Aorta (tissue), 5 donors: ENCODE results near the gene SLC2A13. TPM values are rescaled to one million over a fixed set of nuclear protein-coding genes. Genes with fewer than 3 reads are reported as not detected.

ENCODE experiments used
- ATAC-seq: fragments of 200-7000 bp; cut with Tn5 transposase; one replicate; pipeline ENCODE4 v1.9.1; 2022; ENCODE audit warnings: moderate library complexity; ENCODE audit not compliant: low FRiP score
- DNase-seq, 2 donors: peaks; one replicate each; pipeline ENCODE4 v3.0.0-alpha.2; 2020
- H3K27ac ChIP-seq, 2 donors: one replicate each; pipeline ENCODE4 v1.5.1; 2013; ENCODE audit warnings: low read length in 2 of 2, mild to moderate bottlenecking in 2 of 2, moderate library complexity in 2 of 2, control low read depth in 1 of 2, inconsistent platforms in 1 of 2, low read depth in 1 of 2
- H3K27me3 ChIP-seq, 2 donors: one replicate each; pipeline ENCODE4 v1.6.1; 2013; ENCODE audit warnings: control low read depth in 1 of 2, low read length in 1 of 2, mild to moderate bottlenecking in 1 of 2, moderate library complexity in 1 of 2; ENCODE audit not compliant: insufficient read depth in 2 of 2, control insufficient read depth in 1 of 2
- H3K36me3 ChIP-seq, 2 donors: one replicate each; pipeline ENCODE4 v1.6.1; 2013; ENCODE audit warnings: control low read depth in 1 of 2, low read length in 1 of 2, mild to moderate bottlenecking in 1 of 2; ENCODE audit not compliant: insufficient read depth in 2 of 2, control insufficient read depth in 1 of 2
- H3K4me1 ChIP-seq, 2 donors: one replicate each; pipeline ENCODE4 v1.6.1; 2013; ENCODE audit warnings: low read length in 2 of 2, control low read depth in 1 of 2, mild to moderate bottlenecking in 1 of 2, moderate library complexity in 1 of 2; ENCODE audit not compliant: insufficient read depth in 2 of 2, control insufficient read depth in 1 of 2
- H3K4me3 ChIP-seq, 2 donors: one replicate each; pipeline ENCODE4 v1.5.1; 2013; ENCODE audit warnings: low read length in 2 of 2, control low read depth in 1 of 2, mild to moderate bottlenecking in 1 of 2
- H3K9me3 ChIP-seq: one replicate; pipeline ENCODE4 v1.6.1; 2013; ENCODE audit warnings: mild to moderate bottlenecking, low read length; ENCODE audit not compliant: control insufficient read depth
- WGBS, 2 donors: extraction: QIAGEN DNeasy Blood & Tissue Kit; methylation state at CpG; one replicate each; pipeline ENCODE4 v1.1.7; 2013; 5-methylcytosine and 5-hydroxymethylcytosine counted together
- intact Hi-C, 2 donors: fragments of 100-400 bp; cut with DNase I; formaldehyde crosslinking; loops; one replicate each; pipeline versions ENCODE4 v1.14.2 to v1.15.0; 2022
- long read RNA-seq, 2 donors: library from polyadenylated mRNA; unstranded; transcript quantifications; one replicate each; pipeline ENCODE4 v2.0.0, GENCODE V29; 2020 to 2021
- polyA plus RNA-seq, 2 donors: library from polyadenylated mRNA; stranded (reverse); fragments of 200-250 nt; gene quantifications; one replicate each; pipeline ENCODE4 v1.2.3, GENCODE V29; 2013
- total RNA-seq, 2 donors: library from RNA; stranded (reverse); fragmentation: NEBNext Ultra II Directional; extraction: Animal tissue kit (Norgen Biotek cat#: 25700); gene quantifications; one replicate each; pipeline ENCODE4 v1.2.1, GENCODE V29; 2021
- donor health status: healthy with polysubstance abuse.
- donor health status: Bipolar disorder and iron deficiency.
- donor health status: DM: no; HTN: no; CAD: no.
- donor health status: DM: no; HTN: no; CAD: no.
- donor health status: DM: yes; HTN: yes; CAD: no.

Gene SLC2A13
- 10 to 100 TPM in 1 of 2 donors, 1 to 10 TPM in 1; 9.0 to 11.4 TPM for total RNA-seq
- 1 to 10 TPM; 1.1 to 2.8 TPM for polyA plus RNA-seq
- long read RNA-seq, donor 1, partial matches to known transcripts: 3 of 7 reads
- long read RNA-seq, donor 1, other reads (novel, unspliced or antisense): 4 of 7 reads
- long read RNA-seq, donor 2, partial matches to known transcripts: 1 of 8 reads
- long read RNA-seq, donor 2, other reads (novel, unspliced or antisense): 6 of 8 reads

- peak within 1 kb of the TSS; percentile 4 to 71 for H3K27ac ChIP-seq
- intact Hi-C loops: loop anchor here (2.0 to 5.0 kb wide), 2 partner anchors 95 to 338 kb away; no protein-coding TSS in a partner anchor
- peak; percentile 81 to 92 for DNase-seq
- WGBS, 2 donors: 1% methylated on average over 39 to 97 of the region's 97 CpGs
- no peaks in the 10 kb centered on the region for H3K9me3 ChIP-seq
- peak within 1 kb of the TSS; percentile 81 to 93 for H3K4me3 ChIP-seq
- H3K36me3 ChIP-seq: no peaks in the 10 kb centered on the region
- ATAC-seq: peak; percentile 96
- peaks cover 0 to 6% of the 10 kb centered on the region in 2 donors for H3K4me1 ChIP-seq
- H3K27me3 ChIP-seq: no peaks in the 10 kb centered on the region
Measured at GRCh38 chr12:40105515-40106201, at the start of gene SLC2A13. TSS of gene SLC2A13 (minus strand) at chr12:40106081. CDS start at chr12:40105808, 273 bp downstream.

- no peaks in the 10 kb centered on the region for H3K4me1 ChIP-seq
- no peak overlapping the region for H3K27ac ChIP-seq
- H3K9me3 ChIP-seq: no peaks in the 10 kb centered on the region
- H3K27me3 ChIP-seq: no peaks in the 10 kb centered on the region
- no peaks in the 10 kb centered on the region for H3K36me3 ChIP-seq
- WGBS, 2 donors: 77 to 85% methylated on average over 4 of the region's 4 CpGs
- DNase-seq (no peak), ATAC-seq (no peak)
- no peak overlapping the region for H3K4me3 ChIP-seq
- intact Hi-C loops: loop anchor here in 1 of 2 donors (5.0 kb wide), 2 partner anchors 73 to 158 kb away; no protein-coding TSS in a partner anchor
Measured at GRCh38 chr12:40154381-40154780, 48.5 kb upstream of the SLC2A13 start.

- no peaks in the 10 kb centered on the region for H3K9me3 ChIP-seq
- H3K4me3 ChIP-seq: no peak overlapping the region
- ATAC-seq (no peak), DNase-seq (no peak)
- no peaks in the 10 kb centered on the region for H3K4me1 ChIP-seq
- H3K36me3 ChIP-seq: no peaks in the 10 kb centered on the region
- intact Hi-C loops: loop anchor here (2.0 to 5.0 kb wide), 4 partner anchors 71 to 159 kb away; partner anchors contain the start of gene LRRK2 (in 1 of the 2)
- H3K27me3 ChIP-seq: no peaks in the 10 kb centered on the region
- no peak overlapping the region for H3K27ac ChIP-seq
Measured at GRCh38 chr12:40153432-40153831, 47.6 kb upstream of the SLC2A13 start.

GRCh38 chr12:40152783-40153383, 47.0 kb upstream of the SLC2A13 start:
- Histone ChIP-seq H3K4me3 (no peak overlapping the region), H3K4me1 (no peaks in the 10 kb centered on the region), H3K27me3 (no peaks in the 10 kb centered on the region), H3K36me3 (no peaks in the 10 kb centered on the region), H3K9me3 (no peaks in the 10 kb centered on the region), H3K27ac (no peak overlapping the region)
- ATAC-seq (peak; percentile 67), DNase-seq (peak in 1 of 2 donors; percentile 51)
- 25 to 27% methylated on average over 4 of the region's 4 CpGs for WGBS, 2 donors
- intact Hi-C loops: loop anchor here (2.0 to 5.0 kb wide), 4 partner anchors 72 to 160 kb away; partner anchors contain the start of gene LRRK2 (in 1 of the 2)

GRCh38 chr12:40149673-40150260, 43.9 kb upstream of the SLC2A13 start:
- Histone ChIP-seq H3K27ac (no peak overlapping the region), H3K36me3 (no peaks in the 10 kb centered on the region), H3K4me1 (no peaks in the 10 kb centered on the region), H3K9me3 (no peaks in the 10 kb centered on the region), H3K27me3 (no peaks in the 10 kb centered on the region), H3K4me3 (no peak overlapping the region)
- intact Hi-C loops: loop anchor here in 1 of 2 donors (5.0 kb wide), 2 partner anchors 78 to 163 kb away; no protein-coding TSS in a partner anchor
- WGBS, 2 donors: 87 to 93% methylated on average over 1 of the region's 1 CpG
- no peak for ATAC-seq
- no peak for DNase-seq

- no peaks in the 10 kb centered on the region for H3K4me1 ChIP-seq
- no peaks in the 10 kb centered on the region for H3K27me3 ChIP-seq
- H3K9me3 ChIP-seq: no peaks in the 10 kb centered on the region
- H3K36me3 ChIP-seq: no peaks in the 10 kb centered on the region
- no peak overlapping the region for H3K4me3 ChIP-seq
- no peak overlapping the region for H3K27ac ChIP-seq
- 54 to 73% methylated on average over 10 of the region's 10 CpGs for WGBS, 2 donors
- DNase-seq (peak in 1 of 2 donors; percentile 48), ATAC-seq (peak; percentile 25)
- intact Hi-C loops: no loop called here
Measured at GRCh38 chr12:40146800-40147797, 41.2 kb upstream of the SLC2A13 start.

GRCh38 chr12:40145896-40146295, 40.0 kb upstream of the SLC2A13 start:
- WGBS, 2 donors: 52 to 53% methylated on average over 1 of the region's 1 CpG
- Histone ChIP-seq H3K4me1 (no peaks in the 10 kb centered on the region), H3K4me3 (no peak overlapping the region), H3K9me3 (no peaks in the 10 kb centered on the region), H3K36me3 (no peaks in the 10 kb centered on the region), H3K27me3 (no peaks in the 10 kb centered on the region), H3K27ac (no peak overlapping the region)
- no peak for DNase-seq
- ATAC-seq: no peak
- intact Hi-C loops: no loop called here

- no peak overlapping the region for H3K27ac ChIP-seq
- H3K36me3 ChIP-seq: no peaks in the 10 kb centered on the region
- ATAC-seq: no peak
- H3K9me3 ChIP-seq: no peaks in the 10 kb centered on the region
- H3K4me1 ChIP-seq: no peaks in the 10 kb centered on the region
- no peak overlapping the region for H3K4me3 ChIP-seq
- WGBS, 2 donors: 39 to 52% methylated on average over 1 of the region's 1 CpG
- DNase-seq: peak in 1 of 2 donors; percentile 50
- intact Hi-C loops: no loop called here
- H3K27me3 ChIP-seq: no peaks in the 10 kb centered on the region
Measured at GRCh38 chr12:40144023-40144422, 38.1 kb upstream of the SLC2A13 start.
